GM18858 (cell line): ENCODE results near the gene DHRS7B.
"Not testable (repeated sequence)": the region's sequence is repeated elsewhere in the genome, so short reads cannot be mapped to it uniquely, and the experiment has no call there.

Source experiments
- ATAC-seq: cut with Tn5 transposase; IDR thresholded peaks from one replicate; pipeline ENCODE4 v1.9.1; 2021; ENCODE audit not compliant: unreplicated experiment

DHRS7B gene

GRCh38 chr17:21176773-21177395 lies 50.1 kb downstream of the DHRS7B start:
- ATAC-seq = no peak

DNA sequence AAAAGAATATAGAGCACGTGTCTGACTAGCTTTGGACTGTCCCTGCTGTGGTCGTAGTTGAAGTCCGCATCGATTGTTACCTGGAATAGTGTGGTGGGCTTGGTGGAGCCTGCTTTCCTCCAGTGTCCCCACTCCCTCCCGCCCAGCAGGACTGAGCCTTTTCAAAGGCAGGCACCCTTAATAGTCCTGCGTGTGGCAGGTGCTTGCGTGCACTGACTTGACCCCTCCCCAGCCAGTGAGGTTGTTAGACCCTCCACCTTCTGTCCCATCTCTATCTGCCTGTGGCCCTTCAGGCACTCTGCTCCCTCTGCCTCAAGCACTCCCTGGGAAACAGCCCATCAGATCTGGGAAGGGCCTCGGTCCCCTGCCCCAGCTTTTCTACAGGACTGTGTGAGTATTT lies 50.6 kb downstream of the DHRS7B start:
- ATAC-seq = no peak

DNA sequence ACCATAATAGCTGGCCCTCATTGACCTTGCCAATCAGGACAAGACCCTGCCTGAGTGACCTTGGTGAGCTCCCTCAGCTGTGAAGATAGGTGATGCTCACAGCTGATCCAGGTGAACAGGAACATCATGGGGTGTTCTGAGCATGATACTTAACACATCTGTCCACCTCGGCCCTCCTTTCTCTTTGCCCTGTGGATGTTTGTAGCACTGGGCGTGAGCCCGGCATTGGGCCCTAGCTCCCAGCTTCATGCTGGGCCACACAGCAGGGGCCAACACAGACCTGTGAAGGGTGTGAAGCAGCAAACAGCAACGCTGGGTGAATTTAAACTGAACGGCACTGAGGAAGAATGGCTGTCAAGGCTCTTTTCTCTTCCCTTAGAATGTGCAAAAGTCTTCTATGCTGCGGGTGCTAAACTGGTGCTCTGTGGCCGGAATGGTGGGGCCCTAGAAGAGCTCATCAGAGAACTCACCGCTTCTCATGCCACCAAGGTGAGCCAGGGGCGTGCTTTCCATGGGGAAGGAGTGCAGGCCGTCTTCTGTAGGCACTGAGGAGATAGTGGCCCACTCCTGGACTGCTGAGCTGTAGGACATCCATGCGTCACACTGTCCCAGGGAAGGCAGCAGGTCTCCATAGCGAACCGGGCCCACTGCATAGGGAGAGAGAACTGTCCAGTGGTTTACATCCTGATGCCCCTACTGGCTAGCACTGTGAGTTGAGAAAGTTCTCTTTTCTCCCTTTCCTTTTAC lies 51.3 kb downstream of the DHRS7B start:
- no peak for ATAC-seq

- no peak for ATAC-seq
These were observed 56.7 kb downstream of the DHRS7B start for GRCh38 chr17:21183468-21183867.

DNA sequence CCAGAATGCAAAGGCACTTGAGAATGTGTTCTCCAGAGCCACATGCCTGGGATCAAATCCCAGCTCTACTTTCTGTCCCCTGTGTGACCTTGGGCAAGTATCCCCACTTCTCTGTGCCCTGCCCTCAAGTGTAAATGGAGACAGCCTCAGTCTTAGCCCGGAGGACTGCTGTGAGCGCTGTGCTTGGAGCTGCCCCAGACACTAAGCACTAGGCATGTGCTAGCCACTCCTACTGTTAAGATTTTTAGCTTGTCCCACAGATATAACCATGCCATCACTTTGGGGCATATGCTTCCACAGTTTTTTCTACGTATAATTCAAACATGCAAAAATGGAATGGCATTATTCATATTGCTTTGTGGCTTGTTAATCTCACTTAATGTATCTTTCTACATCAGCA lies 57.8 kb downstream of the DHRS7B start:
- no peak for ATAC-seq

- ATAC-seq = no peak
These were observed 58.3 kb downstream of the DHRS7B start for GRCh38 chr17:21185061-21185460.

GRCh38 chr17:21186399-21187187 lies 59.8 kb downstream of the DHRS7B start:
- ATAC-seq = no peak

DNA sequence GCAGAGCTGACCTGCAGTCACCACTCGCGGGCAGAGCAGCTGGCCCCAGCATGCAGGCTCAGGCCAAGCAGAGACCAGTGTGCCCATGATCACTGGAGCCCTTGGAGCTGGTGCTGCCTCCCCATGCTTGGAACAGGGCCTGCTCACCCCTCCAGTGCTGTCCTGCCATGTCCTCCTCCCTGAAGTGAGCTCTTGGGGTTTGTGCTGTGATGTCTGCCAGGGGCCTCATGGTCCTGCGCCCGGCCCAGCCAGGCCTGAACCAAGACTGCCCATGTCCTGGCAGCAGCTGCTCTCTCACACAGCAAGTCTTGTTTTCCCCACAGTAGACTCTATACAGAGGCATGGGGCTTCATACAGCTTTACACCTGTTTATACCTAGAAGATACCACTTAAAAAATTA lies 62.6 kb downstream of the DHRS7B start:
- ATAC-seq = no peak

DNA sequence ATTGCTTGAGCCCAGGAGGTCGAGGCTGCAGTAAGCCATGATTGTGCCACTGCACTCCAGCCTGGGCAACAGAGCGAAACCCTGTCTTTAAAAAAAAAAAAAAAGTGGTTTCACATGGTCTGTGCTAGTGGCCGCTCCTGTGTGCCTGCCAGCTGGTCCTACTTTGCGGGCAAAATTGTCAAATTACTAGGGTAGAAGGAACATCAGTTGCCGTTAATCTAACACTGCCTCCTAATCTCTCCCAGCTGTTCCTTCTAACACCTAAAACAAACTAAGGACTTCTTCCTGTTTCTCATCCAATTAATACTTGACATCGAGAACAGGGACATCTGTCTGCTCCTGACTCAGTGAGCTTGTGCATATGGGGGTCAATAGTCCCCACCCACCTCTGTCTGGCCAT lies 63.3 kb downstream of the DHRS7B start:
- no peak for ATAC-seq

GRCh38 chr17:21191698-21192097 lies 64.9 kb downstream of the DHRS7B start:
- ATAC-seq = no peak

DNA sequence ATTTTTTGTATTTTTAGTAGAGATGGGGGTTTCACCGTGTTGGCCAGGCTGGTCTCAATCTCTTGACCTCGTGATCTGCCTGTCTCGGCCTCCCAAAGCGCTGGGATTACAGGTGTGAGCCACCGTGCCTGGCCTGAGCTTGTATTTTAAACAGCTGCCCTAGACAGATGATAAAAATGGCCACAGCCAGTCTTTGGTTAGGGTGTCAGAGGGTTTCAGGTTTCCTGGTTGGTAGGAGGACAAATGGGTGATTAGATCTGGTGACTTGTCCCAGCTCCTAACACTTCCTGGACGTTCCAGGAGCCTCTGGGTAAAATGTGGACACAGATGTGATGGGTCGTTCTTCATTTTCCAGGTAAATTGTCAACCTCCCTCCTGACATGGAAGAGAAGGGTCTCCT lies 65.7 kb downstream of the DHRS7B start:
- ATAC-seq = not testable (repeated sequence)

DNA sequence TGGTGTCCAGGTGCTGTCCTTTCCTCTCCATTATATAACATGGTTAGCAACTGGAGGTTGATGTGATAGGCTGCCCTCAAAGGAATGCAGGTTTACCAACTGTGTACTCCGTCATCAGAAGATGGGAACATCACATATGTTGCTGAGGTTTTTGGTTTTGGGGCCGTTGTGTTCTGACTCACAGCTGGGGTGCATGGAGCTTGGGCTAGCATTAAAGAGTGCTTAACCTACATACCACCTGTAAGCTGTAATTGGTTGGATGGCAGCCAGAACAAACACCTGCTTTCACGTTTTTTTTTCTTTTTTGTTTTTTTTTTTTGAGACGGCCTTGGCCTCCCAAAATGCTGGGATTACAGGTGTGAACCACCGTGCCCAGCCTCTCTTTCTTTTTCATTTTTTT lies 66.3 kb downstream of the DHRS7B start:
- ATAC-seq = no peak

DNA sequence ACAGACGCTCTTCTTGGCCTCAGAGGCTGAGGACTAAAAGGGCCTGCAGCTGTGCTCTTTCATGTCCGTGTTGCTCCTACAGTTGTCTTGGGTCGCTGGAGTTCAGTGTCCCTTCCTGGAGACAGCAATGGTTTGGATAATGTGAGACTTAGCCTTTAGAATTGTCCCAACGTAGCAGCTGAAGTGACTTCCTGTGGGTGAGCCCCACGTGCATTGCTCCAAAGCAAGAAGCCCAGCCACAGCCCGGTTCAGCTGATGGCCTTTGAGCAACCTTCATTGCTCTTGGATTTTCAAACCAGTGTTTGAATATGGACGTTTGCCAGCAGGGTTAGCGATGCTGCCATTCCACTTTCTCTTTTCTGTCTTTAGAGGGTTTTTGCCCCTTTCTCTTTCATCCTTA lies 67.5 kb downstream of the DHRS7B start:
- no peak for ATAC-seq

GRCh38 chr17:21194703-21195102 lies 67.9 kb downstream of the DHRS7B start:
- no peak for ATAC-seq

- ATAC-seq = no peak
These were observed 69.4 kb downstream of the DHRS7B start for GRCh38 chr17:21196126-21196525.

DNA sequence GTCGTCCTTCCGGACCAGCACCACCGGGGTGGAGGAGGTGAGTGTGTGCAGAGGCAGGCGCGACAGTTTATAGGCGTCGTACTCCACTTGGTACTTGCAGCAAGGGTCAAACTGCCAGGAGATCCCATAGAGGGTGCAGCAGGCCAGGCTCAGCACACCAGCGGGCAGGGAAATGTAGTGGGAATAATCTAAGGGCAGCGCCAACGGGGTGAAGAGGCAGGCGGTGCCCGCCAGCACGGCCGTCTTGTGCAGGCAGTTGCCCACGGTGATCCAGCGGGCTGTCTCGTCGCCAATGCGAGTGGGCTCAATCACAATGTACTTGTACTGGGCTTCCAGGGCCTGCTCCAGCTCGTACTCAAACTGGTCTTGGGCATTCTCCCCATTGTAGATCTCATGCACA lies 71.6 kb downstream of the DHRS7B start:
- no peak for ATAC-seq

DNA sequence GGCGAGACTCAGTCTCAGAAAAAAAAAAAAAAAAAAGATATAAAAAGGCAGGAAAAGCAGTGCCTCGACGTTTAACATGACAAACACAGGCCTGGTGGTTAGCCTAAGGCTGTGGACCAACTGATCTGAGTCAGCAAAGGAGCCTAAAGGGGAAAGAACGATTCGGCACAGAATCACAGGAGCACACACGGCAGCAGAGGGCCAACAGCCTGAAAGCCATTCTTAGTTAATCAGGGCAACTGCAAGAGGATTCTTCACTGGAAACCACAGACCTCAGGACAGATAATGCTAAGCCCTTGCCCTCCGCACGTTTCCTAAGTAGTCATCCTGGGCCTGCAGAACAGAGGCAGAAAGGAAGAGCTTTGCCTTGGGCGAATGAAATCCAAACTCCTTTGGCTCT lies 72.5 kb downstream of the DHRS7B start:
- ATAC-seq = no peak

DNA sequence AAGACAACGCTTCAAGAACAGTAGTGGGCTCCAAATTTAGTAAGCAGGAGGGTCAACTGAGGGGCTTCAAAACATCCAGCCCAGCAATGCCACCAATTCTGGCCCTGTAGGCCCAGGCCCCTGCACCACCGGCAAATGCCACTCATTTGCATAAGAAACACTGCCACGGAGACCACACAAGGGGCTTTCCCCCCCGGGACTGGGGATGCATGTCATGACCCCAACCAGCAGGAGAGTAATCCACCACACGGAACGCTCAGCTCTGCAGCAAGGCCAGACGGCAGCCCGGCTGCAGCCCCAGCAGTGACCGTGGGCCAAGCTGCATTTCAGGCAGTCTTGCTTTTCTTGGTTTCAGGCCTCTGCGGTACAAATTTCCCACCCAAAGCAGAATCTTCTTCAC lies 73.1 kb downstream of the DHRS7B start:
- no peak for ATAC-seq

DNA sequence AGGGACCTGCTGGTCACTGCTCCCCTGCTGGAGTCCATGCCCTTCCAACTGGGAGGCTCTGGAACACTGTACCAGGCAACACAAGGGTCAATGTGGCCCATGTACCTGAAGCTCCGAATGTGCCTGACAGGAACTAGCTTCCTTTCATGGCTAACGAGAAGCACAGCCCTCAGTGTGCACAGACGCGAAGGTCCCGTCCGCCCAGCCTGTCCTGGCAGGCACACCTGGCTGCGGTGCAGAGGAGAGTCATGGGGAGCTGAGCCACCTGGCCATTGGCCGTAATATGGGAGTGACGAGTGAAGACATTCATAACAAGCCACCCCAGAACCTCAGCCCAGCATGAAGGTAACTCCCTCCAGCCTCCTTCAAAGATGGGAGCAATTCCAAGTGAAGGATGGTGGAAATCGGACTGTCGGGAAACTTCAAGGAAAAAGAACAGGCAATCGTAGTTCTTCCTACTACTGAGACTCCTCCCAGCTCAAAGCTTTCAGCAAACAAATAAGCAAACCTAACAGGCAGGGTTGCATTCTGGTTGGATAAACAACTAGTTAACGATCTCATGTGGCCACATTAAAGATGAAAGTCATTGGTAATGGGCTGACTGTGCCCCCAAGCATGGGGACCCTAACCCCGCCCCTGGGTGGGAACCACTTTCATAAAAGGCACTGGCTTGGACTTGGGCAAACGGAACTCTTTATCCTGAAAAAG lies 74.0 kb downstream of the DHRS7B start:
- no peak for ATAC-seq

GRCh38 chr17:21201298-21201595 lies 74.5 kb downstream of the DHRS7B start:
- ATAC-seq = no peak

DNA sequence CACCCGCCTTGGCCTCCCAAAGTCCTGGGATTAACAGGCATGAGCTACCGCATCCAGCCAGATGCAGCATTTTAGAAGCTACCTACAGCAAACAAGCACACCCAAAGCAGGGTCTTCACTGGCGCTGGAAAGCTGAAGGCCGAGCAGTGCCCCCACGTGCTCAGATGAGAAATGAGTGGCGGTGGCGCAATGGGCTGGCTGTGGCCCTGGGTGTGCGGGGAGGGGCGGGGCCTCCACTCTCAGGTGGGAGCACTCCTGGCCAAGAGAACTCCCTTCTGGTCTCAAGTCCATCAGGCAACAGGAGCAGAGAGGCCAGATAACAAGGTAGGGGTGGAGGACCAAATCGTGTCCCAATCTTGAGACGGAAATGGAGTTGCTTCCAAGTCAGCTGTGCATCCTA lies 75.1 kb downstream of the DHRS7B start:
- no peak for ATAC-seq

- no peak for ATAC-seq
These were observed 75.7 kb downstream of the DHRS7B start for GRCh38 chr17:21202512-21202911.
